A549 (cell line): ENCODE measurements around the gene RNF34.

ENCODE experiments used
- CHD2 ChIP-seq: fragments of 150-350 bp; IDR thresholded peaks from 2 replicates; pipeline ENCODE4 v1.6.1; 2014; ENCODE audit warnings: low read length; ENCODE audit not compliant: partially characterized antibody
- CTCF ChIP-seq: fragments of >200 bp; sonication (Bioruptor Twin); formaldehyde crosslinking; IDR thresholded peaks from 3 replicates; pipeline ENCODE4 v1.5.1; 2016
- ELK1 ChIP-seq: fragments of 150-350 bp; IDR thresholded peaks from 2 replicates; pipeline ENCODE4 v1.6.1; 2014; ENCODE audit warnings: low read depth, mild to moderate bottlenecking, low read length
- EP300 ChIP-seq, 2 experiments: fragments of >200 bp; sonication (Bioruptor Twin); formaldehyde crosslinking; IDR thresholded peaks; 2 replicates in 1 of 2; 3 replicates in 1 of 2; pipeline ENCODE4 v1.6.1; 2016 to 2017
- POLR2A ChIP-seq: IDR thresholded peaks from 2 replicates; pipeline ENCODE4 v1.6.1; 2012; ENCODE audit warnings: mild to moderate bottlenecking, low read length
- RAD21 ChIP-seq, 2 experiments: fragments of >200 bp in 1 of 2; sonication (Bioruptor Twin) in 1 of 2; formaldehyde crosslinking in 1 of 2; IDR thresholded peaks in 1 of 2; conservative IDR thresholded peaks in 1 of 2; 2 replicates in 1 of 2; 3 replicates in 1 of 2; pipeline ENCODE4 v1.6.1; 2012 to 2018; ENCODE audit warnings: inconsistent platforms in 1 of 2
- ZFP36 ChIP-seq: fragments of 450-650 bp; IDR thresholded peaks from 2 replicates; pipeline ENCODE4 v1.6.1; 2014; ENCODE audit warnings: borderline replicate concordance; ENCODE audit not compliant: partially characterized antibody

- TF ChIP-seq POLR2A, result no peak
- TF ChIP-seq RAD21 (conservative IDR thresholded peaks at IDR 0.05 in 1 of 2, IDR thresholded peaks at IDR 0.05 in 1 of 2), result no peak
- TF ChIP-seq CTCF, result no peak
- no peak for TF ChIP-seq CHD2
- no peak for TF ChIP-seq ELK1
- no peak for TF ChIP-seq ZFP36
- TF ChIP-seq EP300 (IDR thresholded peaks at IDR 0.05), result no peak
Observed at GRCh38 chr12:121371404-121371803, 28.5 kb upstream of the RNF34 start.
